Neuronal stem cell (in vitro differentiated cells): ENCODE results near the gene FAM234B.
A peak's percentile ranks its signal among the peaks of the same experiment; 100 is the strongest.

Source experiments
- DNase-seq: peaks from one replicate; pipeline ENCODE4 v3.0.0-alpha.2; 2013; ENCODE audit warnings: low spot score
- H2AFZ ChIP-seq: one replicate; pipeline ENCODE4 v1.6.1; 2013; ENCODE audit warnings: mild to moderate bottlenecking, low read length, inconsistent platforms
- H2AK5ac ChIP-seq: 2 replicates; pipeline ENCODE4 v1.6.1; 2013; ENCODE audit warnings: low read depth, mild to moderate bottlenecking, inconsistent platforms, low read length, moderate library complexity, mixed read lengths
- H2BK120ac ChIP-seq: 2 replicates; pipeline ENCODE4 v1.6.1; 2013; ENCODE audit warnings: low read depth, mild to moderate bottlenecking, inconsistent platforms, low read length, moderate library complexity, mixed read lengths
- H2BK12ac ChIP-seq: one replicate; pipeline ENCODE4 v1.6.1; 2013; ENCODE audit warnings: low read length, inconsistent platforms
- H2BK15ac ChIP-seq: 2 replicates; pipeline ENCODE4 v1.6.1; 2013; ENCODE audit warnings: mild to moderate bottlenecking, low read length, inconsistent platforms, mixed read lengths
- H2BK5ac ChIP-seq: one replicate; pipeline ENCODE4 v1.6.1; 2013; ENCODE audit warnings: inconsistent platforms, mild to moderate bottlenecking, low read length, moderate library complexity
- H3K14ac ChIP-seq: one replicate; pipeline ENCODE4 v1.6.1; 2013; ENCODE audit warnings: low read length, inconsistent platforms
- H3K18ac ChIP-seq: 2 replicates; pipeline ENCODE4 v1.6.1; 2013; ENCODE audit warnings: low read length, inconsistent platforms
- H3K23ac ChIP-seq: 2 replicates; pipeline ENCODE4 v1.6.1; 2013; ENCODE audit warnings: low read depth, mild to moderate bottlenecking, mixed read lengths, low read length, inconsistent platforms; ENCODE audit not compliant: poor library complexity
- H3K27ac ChIP-seq: replicated peaks from 3 replicates; pipeline ENCODE4 v1.5.1; 2013; ENCODE audit warnings: low read length, inconsistent platforms
- H3K27me3 ChIP-seq, 3 experiments: 2 replicates each; pipeline ENCODE4 v1.6.1; 2013; ENCODE audit warnings: low read length in 3 of 3, mild to moderate bottlenecking in 2 of 3, inconsistent platforms in 1 of 3, low read depth in 1 of 3, mixed read lengths in 1 of 3, moderate library complexity in 1 of 3; ENCODE audit not compliant: control insufficient read depth in 3 of 3, insufficient read depth in 3 of 3
- H3K36me3 ChIP-seq, 2 donors: replicated peaks in 1 of 2; 2 replicates each; pipeline ENCODE4 v1.6.1; 2013; ENCODE audit warnings: low read length in 2 of 2; ENCODE audit not compliant: control insufficient read depth in 2 of 2, insufficient read depth in 2 of 2
- H3K4ac ChIP-seq: 2 replicates; pipeline ENCODE4 v1.6.1; 2013; ENCODE audit warnings: inconsistent platforms, mild to moderate bottlenecking, low read length, moderate library complexity
- H3K4me1 ChIP-seq, 2 donors: 1 replicate in 1 of 2; 2 replicates in 1 of 2; pipeline ENCODE4 v1.6.1; 2013; ENCODE audit warnings: low read length in 2 of 2, low read depth in 1 of 2; ENCODE audit not compliant: control insufficient read depth in 2 of 2, insufficient read depth in 1 of 2
- H3K4me2 ChIP-seq: one replicate; pipeline ENCODE4 v1.6.1; 2013; ENCODE audit warnings: mild to moderate bottlenecking, low read length, inconsistent platforms; ENCODE audit not compliant: insufficient read depth, poor library complexity, severe bottlenecking
- H3K4me3 ChIP-seq, 2 donors: 2 replicates each; pipeline ENCODE4 v1.5.1; 2013; ENCODE audit warnings: low read length in 2 of 2, mild to moderate bottlenecking in 2 of 2, inconsistent platforms in 1 of 2, moderate library complexity in 1 of 2
- H3K79me1 ChIP-seq: one replicate; pipeline ENCODE4 v1.6.1; 2013; ENCODE audit warnings: low read depth, mild to moderate bottlenecking, inconsistent platforms, low read length, moderate library complexity
- H3K9ac ChIP-seq: one replicate; pipeline ENCODE4 v1.6.1; 2013; ENCODE audit warnings: mild to moderate bottlenecking, low read depth, low read length, inconsistent platforms; ENCODE audit not compliant: poor library complexity
- H3K9me3 ChIP-seq, 2 donors: replicated peaks in 1 of 2; 2 replicates each; pipeline versions ENCODE3 to v1.6.1; 2013; ENCODE audit warnings: low read length in 2 of 2, mild to moderate bottlenecking in 2 of 2, inconsistent platforms in 1 of 2, low read depth in 1 of 2, mixed read lengths in 1 of 2, moderate library complexity in 1 of 2; ENCODE audit not compliant: control insufficient read depth in 2 of 2, insufficient read depth in 1 of 2
- H4K8ac ChIP-seq: one replicate; pipeline ENCODE4 v1.6.1; 2013; ENCODE audit warnings: low read depth, mild to moderate bottlenecking, inconsistent platforms, low read length, moderate library complexity
- H4K91ac ChIP-seq: one replicate; pipeline ENCODE4 v1.6.1; 2013; ENCODE audit warnings: low read length, low read depth, mild to moderate bottlenecking, inconsistent platforms; ENCODE audit not compliant: poor library complexity
- WGBS, 2 donors: extraction: QIAGEN DNeasy Blood & Tissue Kit; methylation state at CpG; one replicate each; pipeline ENCODE4 v1.1.7; 2013; ENCODE audit warnings: missing lambda C conversion rate in 2 of 2, mixed read lengths in 1 of 2; ENCODE audit not compliant: insufficient read length in 2 of 2, insufficient replicate concordance in 1 of 2; ENCODE audit errors: extremely low coverage in 2 of 2; 5-methylcytosine and 5-hydroxymethylcytosine counted together

The FAM234B gene

GRCh38 chr12:13028825-13029570 is 15.2 kb upstream of the FAM234B start:
- no peak overlapping the region for H2AK5ac ChIP-seq
- no peak overlapping the region for H4K8ac ChIP-seq
- no peaks in the 10 kb centered on the region for H3K27me3 ChIP-seq
- no peak overlapping the region for H3K27ac ChIP-seq
- H3K9ac ChIP-seq: no peak overlapping the region
- H3K79me1 ChIP-seq: no peaks in the 10 kb centered on the region
- no peaks in the 10 kb centered on the region for H3K36me3 ChIP-seq
- H3K4me1 ChIP-seq: peaks cover 0 to 9% of the 10 kb centered on the region in 2 donors
- WGBS, 2 donors: no CpG with 5 or more reads among the region's 4 CpGs
- H3K4me2 ChIP-seq: no peak overlapping the region
- no peak overlapping the region for H3K23ac ChIP-seq
- H3K14ac ChIP-seq: no peak overlapping the region
- H4K91ac ChIP-seq: no peak overlapping the region
- H2AFZ ChIP-seq: no peak overlapping the region
- no peak overlapping the region for H3K4me3 ChIP-seq
- no peak overlapping the region for H2BK12ac ChIP-seq
- no peak overlapping the region for H2BK15ac ChIP-seq
- H2BK120ac ChIP-seq: no peak overlapping the region
- peaks cover 0 to 3% of the 10 kb centered on the region in 2 donors for H3K9me3 ChIP-seq
- H3K18ac ChIP-seq: no peak overlapping the region
- DNase-seq: peak; percentile 14
- H3K4ac ChIP-seq: no peak overlapping the region
- H2BK5ac ChIP-seq: no peak overlapping the region

DNA sequence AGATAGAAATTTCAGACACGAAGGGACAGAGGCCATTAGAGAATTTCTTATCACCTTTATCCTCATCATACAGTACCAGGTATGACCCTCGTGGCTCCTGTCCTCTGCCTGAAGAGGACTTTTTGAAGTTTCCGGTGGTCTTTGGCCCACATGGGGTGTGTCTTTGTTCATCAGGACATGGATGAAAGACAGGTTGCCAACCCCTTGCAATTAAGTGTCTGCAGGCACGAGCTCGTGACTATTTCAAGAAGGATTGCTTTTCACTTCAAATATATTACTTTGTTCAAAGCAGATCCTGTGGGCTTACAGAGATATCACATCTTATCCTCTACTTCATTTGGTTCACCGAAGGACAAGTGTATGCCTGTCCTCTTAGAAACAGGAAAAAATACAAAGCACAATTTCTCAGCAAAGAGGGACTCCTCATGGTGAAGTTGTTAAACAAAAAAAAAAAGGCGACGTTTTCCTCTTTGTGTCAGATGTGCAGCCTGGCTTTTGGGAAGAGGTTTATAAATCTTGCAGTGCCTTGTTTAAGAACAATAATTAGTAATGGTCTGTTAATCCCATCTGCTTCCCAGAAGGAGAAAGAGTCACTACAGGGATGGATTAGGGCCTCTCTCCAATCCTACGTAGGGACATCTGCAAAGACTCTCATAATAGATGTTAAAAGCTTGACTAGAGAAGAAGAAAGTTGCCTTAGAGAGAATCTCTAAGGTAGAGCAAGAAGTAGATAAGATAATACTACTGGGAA is 13.5 kb upstream of the FAM234B start:
- H2BK15ac ChIP-seq: no peak overlapping the region
- H3K79me1 ChIP-seq: no peaks in the 10 kb centered on the region
- DNase-seq: no peak
- H3K18ac ChIP-seq: no peak overlapping the region
- no peak overlapping the region for H4K91ac ChIP-seq
- H2AK5ac ChIP-seq: no peak overlapping the region
- H2BK120ac ChIP-seq: no peak overlapping the region
- peaks cover 0 to 9% of the 10 kb centered on the region in 2 donors for H3K4me1 ChIP-seq
- no peak overlapping the region for H3K27ac ChIP-seq
- no CpG with 5 or more reads among the region's 9 CpGs for WGBS, 2 donors
- H3K27me3 ChIP-seq: no peaks in the 10 kb centered on the region
- no peak overlapping the region for H3K14ac ChIP-seq
- no peak overlapping the region for H3K23ac ChIP-seq
- H3K36me3 ChIP-seq: no peaks in the 10 kb centered on the region
- H3K9ac ChIP-seq: no peak overlapping the region
- no peak overlapping the region for H2BK5ac ChIP-seq
- H3K4ac ChIP-seq: no peak overlapping the region
- no peak overlapping the region for H2BK12ac ChIP-seq
- H4K8ac ChIP-seq: no peak overlapping the region
- peak overlapping the region; percentile 11 for H3K4me2 ChIP-seq
- peaks cover 0 to 3% of the 10 kb centered on the region in 2 donors for H3K9me3 ChIP-seq
- H3K4me3 ChIP-seq: no peak overlapping the region
- H2AFZ ChIP-seq: no peak overlapping the region

- Histone ChIP-seq H2AFZ (no peak overlapping the region), H3K9ac (no peak overlapping the region), H2BK5ac (no peak overlapping the region), H2BK120ac (no peak overlapping the region), H3K4me2 (no peak overlapping the region), H4K8ac (no peak overlapping the region), H3K27me3 (no peaks in the 10 kb centered on the region), H3K4me3 (no peak overlapping the region), H3K18ac (no peak overlapping the region), H3K4ac (no peak overlapping the region), H3K14ac (no peak overlapping the region), H3K27ac (no peak overlapping the region), H2BK12ac (no peak overlapping the region), H3K36me3 (no peaks in the 10 kb centered on the region), H3K4me1 (peaks cover 0 to 7% of the 10 kb centered on the region in 2 donors), H3K79me1 (no peaks in the 10 kb centered on the region), H2BK15ac (no peak overlapping the region), H4K91ac (no peak overlapping the region), H2AK5ac (no peak overlapping the region), H3K9me3 (peaks cover 0 to 3% of the 10 kb centered on the region in 2 donors), H3K23ac (no peak overlapping the region)
- no peak for DNase-seq
- WGBS, 2 donors: no CpG with 5 or more reads among the region's 2 CpGs
These were observed 12.0 kb upstream of the FAM234B start for GRCh38 chr12:13032164-13032563.

DNA sequence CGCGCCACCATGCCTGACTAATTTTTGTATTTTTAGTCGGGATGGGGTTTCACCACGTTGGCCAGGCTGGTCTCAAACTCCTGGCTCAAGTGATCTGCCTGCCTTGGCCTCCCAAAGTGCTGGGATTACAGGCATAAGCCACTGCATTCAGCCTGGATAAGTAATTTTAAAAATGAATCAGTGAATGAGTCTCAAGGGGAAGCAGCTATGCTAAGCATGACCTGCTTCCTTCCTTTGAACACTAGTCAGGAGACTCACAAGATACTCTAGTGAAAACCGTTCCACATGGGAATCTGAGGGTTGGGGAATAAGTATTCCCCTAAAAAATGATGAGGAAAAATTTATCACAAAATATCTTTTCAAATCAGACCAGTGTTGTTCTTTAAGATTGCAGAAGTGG is 10.7 kb upstream of the FAM234B start:
- H2BK120ac ChIP-seq: no peak overlapping the region
- no peak for DNase-seq
- no peaks in the 10 kb centered on the region for H3K79me1 ChIP-seq
- H2BK5ac ChIP-seq: no peak overlapping the region
- H3K9me3 ChIP-seq: peaks cover 0 to 3% of the 10 kb centered on the region in 2 donors
- no peak overlapping the region for H3K14ac ChIP-seq
- no peak overlapping the region for H3K23ac ChIP-seq
- H3K27ac ChIP-seq: no peak overlapping the region
- no peak overlapping the region for H2AFZ ChIP-seq
- H3K4ac ChIP-seq: no peak overlapping the region
- WGBS, 2 donors: no CpG with 5 or more reads among the region's 5 CpGs
- H3K4me3 ChIP-seq: no peak overlapping the region
- no peak overlapping the region for H3K4me2 ChIP-seq
- no peaks in the 10 kb centered on the region for H3K27me3 ChIP-seq
- H3K36me3 ChIP-seq: no peaks in the 10 kb centered on the region
- no peak overlapping the region for H2BK15ac ChIP-seq
- H2AK5ac ChIP-seq: no peak overlapping the region
- peaks cover 0 to 7% of the 10 kb centered on the region in 2 donors for H3K4me1 ChIP-seq
- no peak overlapping the region for H3K18ac ChIP-seq
- no peak overlapping the region for H4K91ac ChIP-seq
- no peak overlapping the region for H2BK12ac ChIP-seq
- no peak overlapping the region for H4K8ac ChIP-seq
- H3K9ac ChIP-seq: no peak overlapping the region
